ENCODE results near the gene HIC2. TPM values are rescaled to one million over a fixed set of nuclear protein-coding genes. Genes with fewer than 3 reads are reported as not detected.
"Not testable (repeated sequence)": the region's sequence is repeated elsewhere in the genome, so short reads cannot be mapped to it uniquely, and the experiment has no call there.

The HIC2 gene
- total and polyA plus RNA-seq, 9 of the 15 experiments (the other 6 are each of a cell fraction or from before 2014, with no cell fraction given), result 1.7 to 117 (median 35.5) TPM

- H3K9me3 ChIP-seq (replicated peaks; ENCODE audit: control insufficient read depth, insufficient read depth, low read depth, low read length); in situ Hi-C loops (cut with MboI); H2AFZ ChIP-seq (ENCODE audit: low read depth, low read length); FAIRE-seq; ATAC-seq; H3K9ac ChIP-seq (ENCODE audit: insufficient read depth in 1 of 2, low read depth in 2 of 2, low read length in 2 of 2); H3K4me3 ChIP-seq; DNase-seq (ENCODE audit: extremely low read depth in 1 of 4, low spot score in 3 of 4); H3K4me2 ChIP-seq (ENCODE audit: insufficient read depth, low read length); intact Hi-C loops (cut with micrococcal nuclease); H3K9me1 ChIP-seq (ENCODE audit: control insufficient read depth, insufficient read depth, low read length); CTCF ChIA-PET (ENCODE audit: low intra/inter-chr PET ratio); H3K27me3 ChIP-seq (ENCODE audit: control insufficient read depth in 2 of 2, insufficient read depth in 2 of 2, low read length in 2 of 2); H4K20me1 ChIP-seq (replicated peaks; ENCODE audit: control insufficient read depth, insufficient read depth, low read length); H3K27ac ChIP-seq (ENCODE audit: extremely low read depth, low read depth, low read length); H3K36me3 ChIP-seq (ENCODE audit: control insufficient read depth, insufficient read depth, low read length); BruUV-seq (replicated peaks); POLR2A ChIA-PET; H3K79me2 ChIP-seq (ENCODE audit: control insufficient read depth, insufficient read depth, low read length): not testable (repeated sequence)
- no CpG with 5 or more reads among the region's 11 CpGs for WGBS (ENCODE audit: insufficient coverage, low coverage, missing lambda C conversion rate)
- H3K4me1 ChIP-seq (replicated peaks in 1 of 2; ENCODE audit: control insufficient read depth in 2 of 2, insufficient read depth in 2 of 2, low read length in 2 of 2), result peaks cover 0 to 11% of the 10 kb centered on the region in 2 experiments; a peak in 2 of 5 replicates
Measured at GRCh38 chr22:21472984-21473383, 55.8 kb downstream of the HIC2 start.

GRCh38 chr22:21473664-21474063 lies 56.5 kb downstream of the HIC2 start:
- H3K79me2 ChIP-seq (ENCODE audit: control insufficient read depth, insufficient read depth, low read length); CTCF ChIA-PET (ENCODE audit: low intra/inter-chr PET ratio); H3K4me3 ChIP-seq; DNase-seq (ENCODE audit: extremely low read depth in 1 of 4, low spot score in 3 of 4); ATAC-seq; H3K4me1 ChIP-seq (replicated peaks in 1 of 2; ENCODE audit: control insufficient read depth in 2 of 2, insufficient read depth in 2 of 2, low read length in 2 of 2); H3K36me3 ChIP-seq (ENCODE audit: control insufficient read depth, insufficient read depth, low read length); FAIRE-seq; H3K9ac ChIP-seq (ENCODE audit: insufficient read depth in 1 of 2, low read depth in 2 of 2, low read length in 2 of 2); H3K4me2 ChIP-seq (ENCODE audit: insufficient read depth, low read length); H3K9me3 ChIP-seq (replicated peaks; ENCODE audit: control insufficient read depth, insufficient read depth, low read depth, low read length); H4K20me1 ChIP-seq (replicated peaks; ENCODE audit: control insufficient read depth, insufficient read depth, low read length); H3K9me1 ChIP-seq (ENCODE audit: control insufficient read depth, insufficient read depth, low read length); H3K27me3 ChIP-seq (ENCODE audit: control insufficient read depth in 2 of 2, insufficient read depth in 2 of 2, low read length in 2 of 2); POLR2A ChIA-PET; intact Hi-C loops (cut with micrococcal nuclease); H2AFZ ChIP-seq (ENCODE audit: low read depth, low read length); H3K27ac ChIP-seq (ENCODE audit: extremely low read depth, low read depth, low read length); BruUV-seq (replicated peaks); in situ Hi-C loops (cut with MboI): not testable (repeated sequence)
- WGBS (ENCODE audit: insufficient coverage, low coverage, missing lambda C conversion rate), result no CpG with 5 or more reads among the region's 13 CpGs

GRCh38 chr22:21484039-21484438 lies 66.9 kb downstream of the HIC2 start:
- H3K4me3 ChIP-seq; POLR2A ChIA-PET; H3K9me3 ChIP-seq (replicated peaks; ENCODE audit: control insufficient read depth, insufficient read depth, low read depth, low read length); FAIRE-seq; H2AFZ ChIP-seq (ENCODE audit: low read depth, low read length); H3K27me3 ChIP-seq (ENCODE audit: control insufficient read depth in 2 of 2, insufficient read depth in 2 of 2, low read length in 2 of 2); intact Hi-C loops (cut with micrococcal nuclease); in situ Hi-C loops (cut with MboI); H3K79me2 ChIP-seq (ENCODE audit: control insufficient read depth, insufficient read depth, low read length); H3K4me2 ChIP-seq (ENCODE audit: insufficient read depth, low read length); H3K9me1 ChIP-seq (ENCODE audit: control insufficient read depth, insufficient read depth, low read length); H4K20me1 ChIP-seq (replicated peaks; ENCODE audit: control insufficient read depth, insufficient read depth, low read length); H3K4me1 ChIP-seq (replicated peaks in 1 of 2; ENCODE audit: control insufficient read depth in 2 of 2, insufficient read depth in 2 of 2, low read length in 2 of 2); ATAC-seq; DNase-seq (ENCODE audit: extremely low read depth in 1 of 4, low spot score in 3 of 4); H3K27ac ChIP-seq (ENCODE audit: extremely low read depth, low read depth, low read length); BruUV-seq (replicated peaks); CTCF ChIA-PET (ENCODE audit: low intra/inter-chr PET ratio); H3K9ac ChIP-seq (ENCODE audit: insufficient read depth in 1 of 2, low read depth in 2 of 2, low read length in 2 of 2): not testable (repeated sequence)
- WGBS (ENCODE audit: insufficient coverage, low coverage, missing lambda C conversion rate), result 94% methylated on average over 11 of the region's 14 CpGs
- H3K36me3 ChIP-seq (ENCODE audit: control insufficient read depth, insufficient read depth, low read length), result peaks cover 10% of the 10 kb centered on the region; the same call in 1 of the 3 replicates

Measured in K562 (cell line).